RCC 7860 (cell line): ENCODE data around the gene ZNF701.
"Not testable (repeated sequence)": the region's sequence is repeated elsewhere in the genome, so short reads cannot be mapped to it uniquely, and the experiment has no call there.

ENCODE experiments used
- DNase-seq: peaks from one replicate; pipeline ENCODE4 v3.0.0-alpha.2; 2015; ENCODE audit warnings: low spot score
- FAIRE-seq: peaks from 2 replicates; lab custom pipeline; 2012; peaks lifted over from hg19 to GRCh38; lab: Jason Lieb, UNC

The ZNF701 gene

DNA sequence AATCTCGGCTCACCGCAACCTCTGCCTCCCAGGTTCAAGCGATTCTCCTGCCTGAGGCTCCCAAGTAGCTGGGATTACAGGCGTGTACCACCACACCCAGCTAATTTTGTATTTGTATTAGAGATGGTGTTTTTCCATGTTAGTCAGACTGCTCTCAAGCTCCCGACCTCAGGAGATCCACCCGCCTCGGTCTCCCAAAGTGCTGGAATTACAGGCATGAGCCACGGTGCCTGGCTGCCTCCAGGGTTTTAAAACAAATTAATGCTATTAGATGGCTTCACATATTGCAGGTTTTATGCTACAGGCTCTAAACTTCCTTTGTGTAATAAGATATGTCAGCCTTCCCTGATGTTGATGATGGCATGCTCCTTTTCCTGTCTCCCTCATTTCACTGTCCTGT is 8.5 kb upstream of the ZNF701 start:
- FAIRE-seq, DNase-seq: not testable (repeated sequence)

DNA sequence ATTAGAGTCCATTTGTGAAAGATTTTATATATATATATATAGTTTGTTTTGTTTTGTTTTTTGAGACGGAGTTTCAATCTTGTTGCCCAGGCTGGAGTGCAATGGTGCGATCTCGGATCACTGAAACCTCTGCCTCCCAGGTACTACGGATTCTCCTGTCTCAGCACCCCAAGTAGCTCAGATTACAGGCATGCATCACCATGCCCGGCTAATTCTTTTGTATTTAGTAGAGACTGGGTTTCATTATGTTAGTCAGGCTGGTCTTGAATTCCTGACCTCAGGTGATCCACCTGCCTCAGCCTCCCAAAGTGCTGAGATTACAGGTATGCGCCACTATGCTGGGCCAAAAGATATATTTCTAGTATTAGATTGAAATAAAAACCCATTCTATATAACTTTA is 4.0 kb upstream of the ZNF701 start:
- no peak for FAIRE-seq
- no peak for DNase-seq

DNA sequence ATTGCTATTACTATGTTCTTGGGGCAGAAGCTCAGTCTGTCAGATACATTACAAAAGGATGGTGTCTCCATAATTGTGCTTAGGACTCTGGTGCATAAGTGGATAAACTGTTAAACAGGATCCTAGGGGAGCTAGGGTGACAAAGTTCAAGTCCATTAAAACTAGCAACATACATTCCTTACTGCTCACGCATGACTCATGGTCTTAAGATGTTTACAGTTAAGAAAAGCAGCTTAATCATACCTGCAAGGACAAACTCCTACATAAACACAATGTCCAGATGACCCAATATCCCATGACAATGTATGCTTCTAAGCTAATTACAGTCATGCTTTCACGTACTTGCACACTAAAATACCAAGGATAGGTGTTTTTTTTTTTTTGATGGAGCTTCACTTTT is 3.5 kb upstream of the ZNF701 start:
- no peak for FAIRE-seq

DNA sequence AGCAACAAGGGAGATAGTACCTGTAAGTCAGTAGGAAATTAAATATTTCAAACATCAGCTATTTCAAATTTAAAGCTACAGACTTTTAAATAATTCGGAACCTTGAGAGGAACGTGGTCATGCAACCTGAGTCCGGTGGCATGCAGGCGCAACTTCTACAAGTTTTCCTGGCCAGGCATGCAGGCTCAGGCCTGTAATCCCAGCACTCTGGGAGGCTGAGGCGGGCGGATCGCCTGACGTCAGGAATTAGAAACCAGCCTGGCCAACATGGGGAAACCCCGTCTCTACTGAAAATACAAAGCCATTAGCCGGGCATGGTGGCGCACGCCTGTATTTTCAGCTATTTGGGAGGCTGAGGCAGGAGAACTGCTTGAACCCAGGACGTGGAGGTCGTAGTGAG is 2.2 kb upstream of the ZNF701 start:
- DNase-seq (no peak), FAIRE-seq (no peak)

More for the DNA sequence above, 3.5 kb upstream of the ZNF701 start:
- peak; percentile 60 for DNase-seq

DNA sequence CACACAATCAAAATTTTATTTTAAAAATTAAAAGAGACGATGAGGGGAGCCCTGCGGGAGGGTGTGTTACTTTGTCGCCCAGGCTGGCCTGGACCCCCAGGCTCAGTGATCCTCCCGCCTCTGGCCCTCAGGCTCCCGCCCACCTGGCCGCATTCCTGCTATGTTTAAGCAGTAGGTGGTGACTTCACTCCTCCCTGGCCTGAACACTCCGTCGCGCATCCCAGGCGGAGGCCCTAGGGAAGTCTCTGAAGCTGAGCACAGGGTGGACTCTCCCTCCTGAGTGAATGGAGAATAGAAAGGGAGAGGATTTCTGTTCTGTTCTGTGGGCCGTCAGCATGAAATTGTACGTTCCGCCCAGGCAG is 468 bp upstream of the ZNF701 start:
- DNase-seq: peak; percentile 8
- FAIRE-seq: not testable (repeated sequence)

DNA sequence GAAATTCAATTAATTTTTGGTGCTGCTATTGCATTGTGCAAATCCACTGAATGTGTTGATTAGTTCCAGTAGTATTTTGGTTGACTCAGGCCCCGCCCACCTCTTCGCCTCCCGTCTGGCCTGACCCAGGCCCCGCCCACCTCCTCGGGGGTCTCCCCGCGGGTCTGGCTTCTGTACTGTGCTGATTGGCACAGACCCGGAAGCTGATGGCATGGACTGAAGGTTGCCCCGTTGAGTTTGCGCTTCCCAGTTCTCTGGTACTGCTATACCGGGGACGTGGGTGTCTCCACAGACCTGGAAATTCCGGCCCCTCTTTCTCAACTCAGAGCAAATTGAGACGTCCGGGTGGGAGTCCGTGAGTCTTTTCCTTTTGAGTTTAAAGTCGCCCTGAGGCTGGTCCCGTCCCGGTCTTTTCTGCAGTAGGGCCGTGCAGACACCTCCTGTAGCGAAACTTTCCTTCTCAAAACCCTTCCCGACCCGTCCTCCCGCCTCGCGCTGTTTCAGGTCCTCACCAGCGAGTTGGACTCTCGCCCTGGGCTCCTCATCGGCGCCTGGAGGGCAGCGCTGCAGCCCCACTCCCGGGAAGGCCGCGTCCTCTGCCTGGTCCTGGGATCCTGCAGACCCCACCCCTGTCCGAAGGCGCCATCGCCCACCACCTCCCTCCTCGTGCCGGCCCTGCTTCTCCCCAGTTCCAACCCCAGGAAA is 14.8 kb downstream of the ZNF701 start:
- FAIRE-seq (no peak), DNase-seq (no peak)

DNA sequence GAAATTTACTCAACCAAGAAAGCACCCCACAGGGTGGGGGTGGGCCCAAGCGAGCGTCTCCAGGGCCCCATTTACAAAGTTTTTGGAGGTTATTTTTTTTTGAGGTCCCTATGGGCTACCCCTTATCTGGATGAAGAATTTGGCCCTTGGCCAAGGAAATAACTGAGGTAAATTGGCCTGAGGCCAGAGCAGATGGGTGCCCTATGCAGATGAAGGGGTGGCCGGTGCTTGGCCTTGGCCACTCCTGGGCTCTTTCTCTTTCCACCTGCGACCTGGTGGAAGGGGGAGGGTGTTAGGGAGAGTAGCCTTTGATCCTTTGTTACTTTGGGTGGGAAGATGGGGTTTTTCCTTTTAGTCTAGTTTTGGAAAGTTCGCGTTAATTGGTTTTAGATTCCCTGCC is 15.5 kb downstream of the ZNF701 start:
- DNase-seq (no peak), FAIRE-seq (no peak)

DNA sequence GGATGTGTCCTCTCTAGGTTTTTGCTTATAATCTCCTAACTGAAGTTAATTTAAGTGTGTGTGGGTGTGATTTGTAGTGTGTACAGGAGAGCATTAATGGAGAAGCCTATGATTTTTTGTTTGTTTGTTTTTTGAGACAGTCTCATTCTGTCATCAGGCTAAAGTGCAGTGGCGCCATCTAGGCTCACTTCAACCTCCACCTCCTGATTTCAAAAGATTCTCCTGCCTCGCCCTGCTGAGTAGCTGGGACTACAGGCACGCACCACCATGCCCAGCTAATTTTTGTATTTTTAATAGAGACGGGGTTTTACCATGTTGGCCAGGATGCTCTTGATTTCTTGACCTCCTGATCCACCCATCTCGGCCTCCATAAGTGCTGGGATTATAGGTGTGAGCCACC is 20.6 kb downstream of the ZNF701 start:
- FAIRE-seq (no peak), DNase-seq (no peak)

DNA sequence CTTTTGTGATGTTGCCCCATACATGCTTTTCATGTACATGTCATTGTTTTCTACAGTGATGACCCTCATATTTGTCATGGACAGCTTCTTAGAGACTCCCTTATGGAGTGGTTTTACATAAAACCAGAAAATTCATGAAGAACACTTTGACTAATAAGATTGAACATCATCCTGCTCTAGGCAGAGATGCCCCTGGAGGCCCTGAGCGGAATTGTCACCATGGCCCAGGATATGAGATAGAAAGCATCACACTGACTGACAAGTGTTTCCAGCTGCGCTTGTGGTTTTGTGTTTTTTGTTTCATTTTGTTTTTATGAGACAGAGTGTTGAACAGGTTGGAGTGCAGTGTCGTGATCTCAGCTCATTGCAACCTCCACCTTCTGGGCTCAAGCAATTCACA is 22.2 kb downstream of the ZNF701 start:
- FAIRE-seq: no peak
- no peak for DNase-seq

DNA sequence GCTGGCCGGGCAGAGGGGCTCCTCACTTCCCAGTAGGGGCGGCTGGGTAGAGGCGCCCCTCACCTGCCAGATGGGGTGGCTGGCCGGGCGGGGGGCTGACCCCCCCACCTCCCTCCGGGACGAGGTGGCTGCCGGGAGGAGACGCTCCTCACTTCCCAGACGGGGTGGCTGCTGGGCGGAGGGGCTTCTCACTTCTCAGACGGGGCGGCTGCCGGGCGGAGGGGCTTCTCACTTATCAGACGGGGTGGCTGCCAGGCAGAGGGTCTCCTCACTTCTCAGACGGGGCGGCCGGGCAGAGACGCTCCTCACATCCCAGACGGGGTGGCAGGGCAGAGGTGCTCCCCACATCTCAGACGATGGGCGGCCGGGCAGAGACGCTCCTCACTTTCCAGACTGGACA is 23.4 kb downstream of the ZNF701 start:
- FAIRE-seq, DNase-seq: not testable (repeated sequence)

DNA sequence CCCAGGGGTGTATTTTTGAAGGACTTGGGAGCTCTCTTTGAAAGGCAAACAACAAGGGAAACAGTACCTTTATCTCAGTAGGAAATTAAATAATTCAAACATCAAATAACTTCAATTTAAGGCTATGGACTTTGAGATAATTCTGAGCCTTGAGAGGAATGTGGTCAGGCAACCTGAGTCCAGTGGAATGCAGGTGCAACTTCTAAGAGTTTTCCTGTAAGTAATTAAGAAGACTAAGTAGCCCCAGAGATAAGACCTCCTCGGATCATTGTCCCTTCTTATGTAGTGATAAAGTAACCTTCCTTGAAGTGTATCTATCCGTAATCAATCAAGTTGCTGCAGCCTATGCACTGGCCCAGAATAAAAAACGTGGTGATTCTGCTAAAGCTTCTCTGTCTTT is 29.2 kb downstream of the ZNF701 start:
- FAIRE-seq: no peak

DNA sequence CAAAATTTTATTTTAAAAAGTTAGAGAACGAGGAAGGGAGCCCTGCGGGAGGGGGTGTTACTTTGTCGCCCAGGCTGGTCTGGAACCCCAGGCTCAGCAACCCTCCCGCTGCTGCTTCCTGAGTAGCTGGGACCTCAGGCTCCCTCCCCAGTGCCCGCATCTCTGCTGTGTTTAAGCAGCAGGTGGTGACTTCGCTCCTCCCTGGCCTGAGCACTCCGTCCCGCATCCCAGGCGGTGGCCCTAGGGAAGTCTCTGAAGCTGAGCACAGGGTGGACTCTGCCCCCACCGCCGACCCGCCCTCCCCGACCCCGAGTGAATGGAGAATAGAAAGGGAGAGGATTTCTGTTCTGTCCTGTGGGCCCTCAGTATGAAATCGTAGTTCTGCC is 30.5 kb downstream of the ZNF701 start:
- no peak for DNase-seq
- FAIRE-seq: no peak

More for the DNA sequence above, 29.2 kb downstream of the ZNF701 start:
- no peak for DNase-seq

DNA sequence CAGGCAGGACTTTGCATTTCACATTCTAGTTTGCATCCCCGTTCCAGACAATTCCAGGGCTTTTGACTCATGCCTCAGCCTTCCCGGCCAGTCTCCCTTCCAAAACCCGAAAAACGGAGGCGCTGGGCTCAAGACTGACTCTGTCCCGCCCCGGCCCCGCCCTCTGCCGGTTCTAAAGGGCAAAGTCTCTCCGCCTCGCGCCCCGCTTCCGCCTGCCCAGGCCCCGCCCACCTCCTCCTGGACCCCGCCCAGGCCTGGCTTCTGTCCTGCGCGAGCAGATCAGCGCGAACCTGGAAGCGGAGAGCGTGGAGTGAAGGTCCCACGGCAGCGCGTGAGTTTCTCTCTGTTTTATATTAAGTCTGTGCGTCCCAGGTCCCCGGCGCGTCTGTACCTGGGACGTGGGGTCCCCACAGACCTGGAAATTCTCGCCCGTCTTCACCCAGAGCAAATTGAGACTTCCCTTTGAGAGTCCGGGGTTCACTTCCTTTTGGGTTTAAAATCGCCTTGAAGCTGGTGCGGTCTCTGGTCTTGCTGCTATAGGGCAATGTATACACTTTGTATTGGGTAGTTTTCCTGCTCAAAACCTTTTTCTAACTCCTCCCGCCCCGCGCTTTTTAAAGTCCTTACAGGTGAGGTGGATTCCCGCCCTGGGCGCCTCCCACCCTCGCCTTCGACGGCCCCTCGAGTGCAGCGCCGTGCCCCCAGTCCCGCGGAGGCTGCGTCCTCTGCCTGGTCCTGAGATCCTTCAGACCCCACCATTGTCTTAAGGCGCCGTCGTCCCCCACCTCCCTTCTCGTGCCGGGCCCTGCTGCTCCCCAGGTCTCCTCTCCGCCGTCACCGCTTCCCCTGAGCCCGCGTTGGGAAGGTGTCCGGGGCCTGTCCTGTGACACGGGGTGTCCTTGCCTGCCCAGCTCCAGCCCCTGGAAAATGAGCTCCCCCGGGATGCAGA is 31.2 kb downstream of the ZNF701 start:
- DNase-seq: peak; percentile 68
- peak; percentile 48 for FAIRE-seq

DNA sequence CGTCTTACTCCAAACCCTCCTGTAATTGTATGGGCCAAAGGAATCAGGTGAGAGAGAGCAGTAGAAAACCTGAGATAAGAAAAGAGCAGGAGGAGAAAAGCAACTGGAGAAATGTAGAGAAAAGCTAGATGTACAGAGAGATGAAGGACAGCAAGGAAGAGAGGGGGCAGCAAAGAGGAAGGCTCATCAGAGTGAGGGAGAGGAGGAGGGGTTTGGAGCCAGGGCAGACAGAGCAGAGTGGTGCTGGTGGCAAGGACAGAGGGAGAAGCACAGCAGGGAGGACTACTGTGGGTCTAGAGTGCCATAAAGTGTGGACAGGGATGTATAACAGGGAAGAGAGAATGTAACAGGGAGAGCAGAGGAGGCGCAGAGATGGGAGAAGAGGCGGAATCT is 31.9 kb downstream of the ZNF701 start:
- not testable (repeated sequence) for FAIRE-seq
- DNase-seq: peak; percentile 22

DNA sequence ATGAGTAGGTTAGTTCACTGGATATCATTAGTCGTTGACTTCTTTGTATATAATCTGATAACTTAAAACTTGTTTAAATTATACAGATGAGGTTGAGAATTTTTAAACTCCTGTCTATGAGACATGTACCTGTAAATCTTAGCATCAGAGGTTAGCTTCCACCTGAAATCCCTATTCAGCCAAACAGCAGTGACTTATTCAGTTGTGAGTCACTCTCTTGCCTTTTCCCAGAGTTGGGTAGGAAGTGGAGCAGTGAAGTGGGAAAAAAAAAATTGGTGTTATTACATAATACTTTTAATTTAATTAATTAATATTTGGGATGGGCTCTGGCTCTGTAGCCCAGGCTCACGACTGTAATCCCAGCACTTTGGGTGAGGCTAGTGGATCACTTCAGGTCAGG is 32.9 kb downstream of the ZNF701 start:
- FAIRE-seq (no peak), DNase-seq (no peak)

DNA sequence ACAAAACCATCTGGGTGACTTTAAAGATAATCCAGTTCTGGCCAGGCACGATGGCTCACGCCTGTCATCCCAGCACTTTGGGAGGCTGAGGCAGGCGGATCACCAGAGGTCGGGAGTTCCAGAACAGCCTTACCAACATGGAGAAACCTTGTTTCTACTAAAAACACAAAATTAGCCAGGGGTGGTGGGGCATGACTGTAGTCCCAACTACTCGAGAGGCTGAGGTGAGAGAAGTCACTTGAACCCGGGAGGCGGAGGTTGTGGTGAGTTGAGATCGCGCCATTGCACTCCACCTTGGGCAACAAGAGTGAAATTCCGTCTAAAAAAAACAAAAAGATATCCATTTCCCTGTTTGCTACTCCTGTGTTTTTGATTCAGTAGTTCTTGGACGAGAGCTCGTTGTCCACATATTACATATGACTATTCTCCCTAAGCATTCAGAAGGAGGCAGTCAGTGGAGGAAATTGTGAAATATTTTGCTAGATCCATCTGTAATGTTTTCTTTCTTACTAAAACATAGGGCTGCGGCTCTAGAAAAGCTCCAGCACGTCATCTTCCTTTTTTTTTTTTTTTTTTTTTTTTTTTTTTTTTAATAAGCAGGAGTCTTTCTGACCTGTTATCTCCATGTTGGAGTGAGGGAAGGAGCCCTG is 33.6 kb downstream of the ZNF701 start:
- FAIRE-seq: no peak
- no peak for DNase-seq

DNA sequence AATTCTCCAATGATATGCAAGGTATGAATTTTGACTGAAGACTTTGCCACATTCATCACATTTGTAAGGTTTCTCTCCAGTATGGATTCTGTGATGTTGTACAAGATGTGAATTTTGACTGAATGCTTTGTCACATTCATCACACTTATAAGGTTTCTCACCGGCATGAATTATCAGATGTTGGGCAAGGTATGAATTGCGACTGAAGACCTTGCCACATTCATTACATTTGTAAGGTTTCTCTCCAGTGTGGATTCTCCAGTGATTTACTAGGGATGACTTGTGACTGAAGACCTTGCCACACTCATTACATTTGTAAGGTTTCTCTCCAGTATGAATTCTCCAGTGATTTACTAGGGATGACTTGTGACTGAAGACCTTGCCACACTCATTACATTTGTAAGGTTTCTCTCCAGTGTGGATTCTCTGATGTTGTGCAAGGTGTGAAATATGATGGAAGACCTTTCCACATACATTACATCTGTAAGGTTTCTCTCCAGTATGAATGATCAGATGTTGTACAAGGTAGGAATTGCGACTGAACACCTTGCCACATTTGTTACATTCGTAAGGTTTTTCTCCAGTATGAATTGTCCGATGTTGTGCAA is 43.3 kb downstream of the ZNF701 start:
- DNase-seq: no peak
- no peak for FAIRE-seq

DNA sequence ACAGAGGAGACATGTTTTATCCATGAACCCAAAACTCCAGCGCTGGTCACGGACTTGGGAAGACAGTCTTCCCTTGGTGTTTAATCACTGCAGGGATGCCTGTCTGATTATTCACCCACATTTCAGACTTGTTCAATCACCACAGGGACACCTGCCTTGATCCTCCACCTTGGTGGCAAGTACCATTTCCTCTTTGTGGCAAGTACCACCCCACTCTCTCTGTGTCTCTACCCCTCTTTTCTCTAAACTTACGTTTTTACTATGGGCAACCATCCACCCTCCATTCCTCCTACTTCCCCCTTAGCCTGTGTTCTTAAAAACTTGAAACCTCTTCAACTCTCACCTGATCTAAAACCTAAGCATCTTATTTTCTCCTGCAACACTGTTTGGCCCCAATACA is 51.3 kb downstream of the ZNF701 start:
- no peak for FAIRE-seq
- no peak for DNase-seq

DNA sequence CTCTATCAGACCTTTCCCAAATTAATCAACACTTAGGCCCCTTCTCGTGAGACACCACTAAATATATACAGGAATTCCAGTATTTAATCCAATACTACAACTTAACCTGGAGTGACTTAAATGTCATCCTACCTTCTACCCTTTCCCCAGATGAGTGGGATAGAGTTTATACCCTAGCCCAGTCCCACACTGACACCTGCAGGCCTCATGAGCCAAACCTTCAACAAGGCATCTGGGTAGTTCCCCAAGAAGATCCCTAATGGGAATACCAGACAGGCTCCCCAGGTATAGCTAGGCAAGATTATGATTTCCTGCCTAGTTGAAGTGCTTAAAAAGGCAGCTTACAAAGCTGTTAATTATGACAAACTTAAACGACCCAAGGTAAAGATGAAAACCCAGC is 52.2 kb downstream of the ZNF701 start:
- DNase-seq (no peak), FAIRE-seq (no peak)

DNA sequence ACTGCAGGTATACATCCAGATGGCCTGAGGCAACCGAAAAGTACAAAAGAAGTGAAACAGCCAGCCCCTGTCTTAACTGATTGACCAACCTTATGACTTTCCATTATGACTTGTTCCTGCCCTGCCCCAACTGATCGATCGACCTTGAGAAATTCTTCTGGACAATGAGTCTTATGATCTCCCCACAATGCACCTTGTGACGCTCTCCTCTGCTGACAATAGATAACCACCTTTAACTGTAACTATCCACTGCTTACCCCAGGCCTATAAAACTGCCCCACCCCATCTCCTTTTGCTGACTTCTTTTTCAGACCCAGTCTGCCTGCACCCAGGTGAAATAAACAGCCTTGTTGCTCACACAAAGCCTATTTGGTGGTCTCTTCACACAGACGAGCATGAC is 56.8 kb downstream of the ZNF701 start:
- FAIRE-seq (no peak), DNase-seq (no peak)

DNA sequence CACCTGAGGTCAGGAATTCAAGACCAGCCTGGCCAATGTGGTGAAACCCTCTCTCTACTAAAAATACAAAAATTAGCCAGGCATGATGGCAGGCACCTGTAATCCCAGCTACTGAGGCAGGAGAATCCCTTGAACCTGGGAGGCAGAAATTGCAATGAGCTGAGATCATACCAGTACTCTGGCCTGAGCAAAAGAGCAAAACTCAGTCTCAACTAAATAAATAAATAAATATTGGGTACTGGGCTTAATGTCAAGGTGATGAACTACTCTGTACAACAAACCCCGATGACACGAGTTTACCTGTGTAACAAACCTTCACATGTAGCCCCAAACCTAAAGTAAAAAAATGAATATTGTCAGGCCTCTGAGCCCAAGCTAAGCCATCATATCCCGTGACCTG is 57.4 kb downstream of the ZNF701 start:
- DNase-seq, FAIRE-seq: not testable (repeated sequence)
